Astrocyte of the spinal cord (primary cell): ENCODE data around the gene GRM6.

Experiments
- DNase-seq: peaks from one replicate; pipeline ENCODE4 v3.0.0; 2011; ENCODE audit warnings: low read depth, low spot score
- H3K4me3 ChIP-seq: 2 replicates; pipeline ENCODE4 v1.5.1; 2011; ENCODE audit warnings: low read depth, mild to moderate bottlenecking, low read length, moderate library complexity
- in situ Hi-C: cut with HindIII; loops from 2 replicates; pipeline ENCODE4 v1.10.0; 2017; ENCODE audit warnings: low sequenced_read_pairs
- TF ChIP-seq, protein P1 (sequence below): IDR thresholded peaks from 2 replicates; pipeline ENCODE4 v1.5.1; 2012; ENCODE audit warnings: low read depth, mild to moderate bottlenecking, low read length, inconsistent platforms

Gene GRM6

DNA sequence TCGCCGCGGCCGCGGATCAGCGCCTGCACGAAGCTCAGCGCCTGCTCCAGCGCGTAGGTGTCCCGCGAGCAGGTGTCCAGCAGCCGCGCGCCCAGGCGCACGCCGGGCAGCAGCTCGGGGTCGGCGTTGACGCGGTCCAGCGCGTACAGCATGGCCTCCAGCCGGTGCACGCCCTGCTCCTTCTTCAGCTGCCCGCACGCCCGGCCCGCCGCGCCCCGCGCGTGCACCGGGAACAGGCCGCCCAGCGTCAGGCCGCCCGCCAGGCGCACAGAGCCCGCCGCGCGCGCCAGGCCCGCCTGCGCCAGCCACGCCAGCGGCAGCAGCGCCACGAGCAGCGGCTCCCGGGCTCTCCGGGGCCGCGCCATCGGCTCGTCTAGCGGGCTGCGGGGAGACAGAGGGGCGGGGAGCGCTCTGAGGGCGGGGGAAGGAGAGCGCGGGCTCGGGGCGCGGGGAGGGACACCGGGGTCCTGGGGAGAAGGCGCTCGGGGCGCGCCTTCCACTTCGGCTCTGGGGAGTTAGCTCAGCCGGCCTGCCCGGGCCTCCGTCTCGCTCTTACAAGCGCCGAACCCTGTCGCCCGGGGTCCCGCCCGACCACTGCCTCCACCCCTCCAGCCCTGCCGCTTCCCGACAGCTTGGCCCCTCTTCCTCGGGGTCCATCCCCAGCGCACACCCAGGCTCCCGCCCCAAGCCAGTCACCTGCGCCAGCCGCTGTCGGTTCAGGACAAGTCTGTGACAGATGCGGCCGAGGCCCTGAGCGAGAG, at the start of gene GRM6:
Gene GRM6, minus strand, starts transcription at position 741 of the 761 bp plus-strand sequence. Its CDS starts 376 bp downstream, at position 365.
- TF ChIP-seq, protein P1, sequence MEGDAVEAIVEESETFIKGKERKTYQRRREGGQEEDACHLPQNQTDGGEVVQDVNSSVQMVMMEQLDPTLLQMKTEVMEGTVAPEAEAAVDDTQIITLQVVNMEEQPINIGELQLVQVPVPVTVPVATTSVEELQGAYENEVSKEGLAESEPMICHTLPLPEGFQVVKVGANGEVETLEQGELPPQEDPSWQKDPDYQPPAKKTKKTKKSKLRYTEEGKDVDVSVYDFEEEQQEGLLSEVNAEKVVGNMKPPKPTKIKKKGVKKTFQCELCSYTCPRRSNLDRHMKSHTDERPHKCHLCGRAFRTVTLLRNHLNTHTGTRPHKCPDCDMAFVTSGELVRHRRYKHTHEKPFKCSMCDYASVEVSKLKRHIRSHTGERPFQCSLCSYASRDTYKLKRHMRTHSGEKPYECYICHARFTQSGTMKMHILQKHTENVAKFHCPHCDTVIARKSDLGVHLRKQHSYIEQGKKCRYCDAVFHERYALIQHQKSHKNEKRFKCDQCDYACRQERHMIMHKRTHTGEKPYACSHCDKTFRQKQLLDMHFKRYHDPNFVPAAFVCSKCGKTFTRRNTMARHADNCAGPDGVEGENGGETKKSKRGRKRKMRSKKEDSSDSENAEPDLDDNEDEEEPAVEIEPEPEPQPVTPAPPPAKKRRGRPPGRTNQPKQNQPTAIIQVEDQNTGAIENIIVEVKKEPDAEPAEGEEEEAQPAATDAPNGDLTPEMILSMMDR = no peak
- no peak for DNase-seq
- H3K4me3 ChIP-seq = no peak within 1 kb of the TSS
- in situ Hi-C loops = no loop called here

DNA sequence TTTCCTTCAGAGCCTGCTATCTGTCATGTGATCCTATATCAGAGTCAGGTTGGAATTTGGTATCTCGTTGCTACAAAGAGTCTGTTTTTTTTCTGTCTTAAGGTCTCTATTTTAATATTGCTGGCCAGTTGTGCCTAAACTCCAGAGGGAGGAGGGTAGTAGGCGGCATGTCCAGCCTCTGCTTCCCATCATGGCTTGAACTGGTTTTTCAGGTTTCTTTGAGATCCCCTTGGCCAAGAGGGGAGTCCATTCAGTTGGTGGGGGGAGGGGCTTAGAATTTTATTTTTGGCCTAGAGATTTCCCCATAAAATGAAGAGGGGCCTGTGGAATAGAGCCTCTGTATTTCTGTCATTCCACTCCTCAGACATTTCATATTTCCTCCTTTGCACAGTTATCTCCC, 49.6 kb upstream of the GRM6 start:
- TF ChIP-seq, protein P1 = no peak
- no peak overlapping the region for H3K4me3 ChIP-seq

DNA sequence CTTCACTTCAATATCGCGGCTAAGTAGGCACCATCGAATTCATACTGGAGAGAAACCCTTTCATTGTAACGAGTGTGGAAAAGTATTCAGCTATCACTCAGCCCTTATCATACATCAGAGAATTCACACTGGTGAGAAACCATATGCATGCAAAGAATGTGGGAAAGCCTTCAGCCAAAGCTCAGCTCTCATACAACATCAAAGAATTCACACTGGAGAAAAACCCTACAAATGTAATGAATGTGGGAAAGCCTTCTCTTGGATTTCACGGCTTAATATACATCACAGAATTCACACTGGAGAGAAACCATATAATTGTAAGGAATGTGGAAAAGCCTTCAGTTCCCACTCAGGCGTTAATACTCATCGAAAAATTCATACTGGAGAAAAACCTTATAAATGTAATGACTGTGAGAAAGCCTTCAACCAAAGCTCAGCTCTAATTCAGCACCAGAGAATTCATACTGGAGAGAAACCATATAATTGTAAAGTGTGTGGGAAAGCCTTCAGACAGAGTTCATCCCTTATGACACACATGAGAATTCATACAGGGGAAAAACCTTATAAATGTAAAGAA, 38.0 kb upstream of the GRM6 start:
- no peak overlapping the region for H3K4me3 ChIP-seq
- TF ChIP-seq, protein P1 = no peak
- in situ Hi-C loops = no loop called here
- DNase-seq = no peak

More for the DNA sequence above, 49.6 kb upstream of the GRM6 start:
- DNase-seq = no peak
- in situ Hi-C loops = no loop called here

DNA sequence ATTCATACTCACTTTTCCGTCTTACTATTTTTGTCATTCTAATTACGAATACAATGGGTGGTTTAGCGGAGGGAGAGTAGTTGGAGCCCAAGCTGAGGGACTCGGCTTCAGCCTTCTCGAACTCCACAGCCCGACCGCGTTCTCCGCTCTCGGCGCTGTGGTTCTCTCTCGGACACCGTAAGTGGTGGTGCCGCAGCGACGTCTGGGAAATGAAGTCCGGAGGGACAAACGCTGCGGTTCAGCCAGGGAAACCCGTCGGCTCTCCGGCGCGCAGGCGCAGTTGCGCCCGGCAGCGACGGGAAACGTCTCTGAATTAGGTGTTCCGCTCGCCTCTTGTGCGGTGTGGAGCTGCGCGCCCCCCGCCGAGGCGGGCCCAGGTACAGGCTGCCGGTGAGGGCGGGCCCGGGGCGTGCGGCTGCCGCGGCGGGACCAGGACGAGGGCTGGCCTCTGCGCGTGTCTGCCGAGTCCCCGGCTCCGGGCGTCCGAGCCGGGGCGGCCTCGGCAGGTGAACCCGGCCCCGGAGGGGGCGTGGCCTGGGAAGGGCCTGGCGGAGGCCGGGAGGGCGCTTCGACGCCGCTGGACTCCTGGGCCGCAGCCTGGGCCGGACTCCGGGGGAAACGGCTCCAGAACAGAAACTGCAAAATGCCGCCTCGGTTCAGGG, 28.5 kb upstream of the GRM6 start, which contains the start of gene ZNF879:
Gene ZNF879, plus strand, starts transcription at position 277 of the 662 bp plus-strand sequence. CDS start 1,201 bp downstream, outside the sequence.
- peak; percentile 97 for DNase-seq
- TF ChIP-seq, protein P1 = no peak
- H3K4me3 ChIP-seq = peak within 1 kb of the TSS; percentile 54
- in situ Hi-C loops = no loop called here

DNA sequence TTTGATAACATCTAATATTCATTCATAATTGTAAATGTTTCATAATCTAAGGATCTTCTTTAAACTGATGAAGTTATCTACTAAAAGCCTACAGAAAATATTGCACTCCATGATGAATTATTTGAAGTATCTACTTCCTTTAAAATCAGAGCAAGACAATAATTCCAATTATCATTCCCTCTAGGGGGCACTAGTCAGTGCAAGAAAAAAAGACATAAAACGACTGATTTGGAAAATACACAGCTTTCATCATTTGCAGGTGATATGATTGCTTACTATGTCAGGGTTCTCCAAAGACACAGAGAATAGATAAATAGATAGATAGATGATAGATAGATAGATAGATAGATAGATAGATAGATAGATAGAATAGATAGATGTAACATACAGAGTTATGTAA, 13.5 kb upstream of the GRM6 start:
- DNase-seq = no peak
- no peak overlapping the region for H3K4me3 ChIP-seq
- TF ChIP-seq, protein P1 = no peak
- in situ Hi-C loops = no loop called here

DNA sequence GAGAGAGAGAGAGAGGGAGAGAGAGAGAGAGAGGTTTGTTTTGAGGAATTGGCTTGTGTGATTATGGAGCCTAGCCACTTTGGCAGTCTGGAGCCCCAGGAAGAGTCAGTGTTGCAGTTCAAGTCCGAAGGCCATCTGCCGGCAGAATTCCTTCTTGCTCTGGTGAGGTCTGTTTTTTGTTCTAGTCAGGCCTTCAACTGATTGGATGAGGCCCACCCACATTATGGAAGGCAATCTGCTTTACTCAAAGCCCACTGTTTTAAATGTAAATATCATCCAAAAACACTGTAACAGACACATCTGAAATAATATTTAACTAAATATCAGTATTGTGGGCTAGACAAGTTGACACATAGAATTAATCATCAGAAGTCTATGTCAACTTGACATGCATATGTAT, 11.4 kb upstream of the GRM6 start:
- in situ Hi-C loops = no loop called here
- TF ChIP-seq, protein P1 = no peak
- H3K4me3 ChIP-seq = no peak overlapping the region
- DNase-seq = no peak
